CD4-positive, alpha-beta T cell treated with Interleukin-6 for 4 hours (primary cell): ENCODE results near the gene JMJD7.

Experiments used
- DNase-seq: peaks from one replicate; pipeline ENCODE4 v3.0.0-alpha.2; 2020; ENCODE audit warnings: mixed read lengths

The JMJD7 gene

GRCh38 chr15:41868321-41868720 lies 40.4 kb downstream of the JMJD7 start:
- no peak for DNase-seq

- no peak for DNase-seq
These were observed 42.1 kb downstream of the JMJD7 start for GRCh38 chr15:41869770-41870688.

- peak; percentile 66 for DNase-seq
These were observed 42.8 kb downstream of the JMJD7 start for GRCh38 chr15:41870689-41871081.

GRCh38 chr15:41871175-41871905 lies 43.4 kb downstream of the JMJD7 start:
- DNase-seq: no peak

- no peak for DNase-seq
These were observed 44.4 kb downstream of the JMJD7 start for GRCh38 chr15:41872166-41872747.

GRCh38 chr15:41873711-41874110 lies 45.8 kb downstream of the JMJD7 start:
- DNase-seq: no peak

- DNase-seq: no peak
These were observed 46.8 kb downstream of the JMJD7 start for GRCh38 chr15:41874736-41875135.

- no peak for DNase-seq
These were observed 48.1 kb downstream of the JMJD7 start for GRCh38 chr15:41876007-41876406.

- DNase-seq: no peak
These were observed 48.8 kb downstream of the JMJD7 start for GRCh38 chr15:41876689-41877088.

DNA sequence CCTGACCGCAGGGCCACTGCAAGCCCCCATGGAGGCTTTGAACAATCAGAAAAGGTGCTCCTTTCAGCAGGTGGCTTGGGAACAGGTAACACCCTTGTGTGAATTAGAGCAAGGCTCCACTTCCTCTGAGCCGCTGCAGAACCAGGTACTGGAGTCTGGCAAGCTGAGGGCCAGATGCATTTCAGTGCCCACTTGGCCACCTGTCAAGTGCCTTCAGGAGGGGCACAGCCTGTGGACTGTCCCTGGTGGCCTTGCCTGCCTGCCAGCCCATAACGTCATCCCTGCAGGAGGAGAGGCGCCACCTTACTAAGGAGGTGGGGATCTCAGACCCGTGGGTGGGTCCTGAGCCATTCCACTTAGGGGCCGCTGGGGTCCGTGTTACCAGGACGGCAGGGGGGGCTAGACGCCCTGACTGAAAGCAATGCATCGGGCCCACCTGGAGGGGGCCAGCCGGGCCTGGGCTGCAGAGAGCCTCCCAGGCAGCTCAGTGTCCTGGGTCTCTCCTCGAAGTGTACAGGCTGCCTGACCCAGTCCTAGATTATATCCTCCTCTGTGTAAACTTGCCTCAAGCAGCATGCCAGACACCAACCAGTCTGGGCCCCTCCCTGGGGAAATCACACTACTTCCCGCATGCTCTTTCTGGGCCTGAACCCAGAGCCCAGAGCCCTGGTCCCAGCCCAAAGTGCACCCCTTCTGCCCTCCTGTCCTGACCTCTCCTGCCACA lies 49.9 kb downstream of the JMJD7 start:
- no peak for DNase-seq

- no peak for DNase-seq
These were observed 50.4 kb downstream of the JMJD7 start for GRCh38 chr15:41878355-41878699.

DNA sequence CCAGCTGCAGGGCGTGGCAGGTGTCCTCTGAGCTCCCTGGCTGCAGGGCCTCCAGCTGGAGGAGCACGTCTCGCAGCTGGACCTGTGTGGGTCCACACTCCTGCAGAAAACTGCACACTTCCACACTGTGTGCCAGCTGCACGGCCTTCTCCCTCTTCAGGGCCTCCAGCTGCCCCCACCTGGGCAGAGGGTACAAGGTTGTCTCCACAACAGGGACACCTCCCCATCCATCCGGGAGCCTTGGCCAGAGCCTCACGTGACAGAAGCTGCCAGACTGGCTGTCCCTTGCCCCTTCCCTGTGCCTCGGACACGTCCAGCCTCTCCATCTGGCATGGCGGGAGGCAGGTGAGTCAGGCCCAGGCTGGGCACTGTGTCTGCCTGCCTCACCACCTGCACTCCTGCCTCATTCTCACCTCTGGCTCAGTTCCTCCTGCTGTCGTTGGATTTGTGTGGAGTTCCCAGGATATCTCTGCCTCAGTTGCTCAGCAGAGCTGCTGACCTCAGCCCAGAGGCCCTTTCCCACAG lies 51.5 kb downstream of the JMJD7 start:
- no peak for DNase-seq

DNA sequence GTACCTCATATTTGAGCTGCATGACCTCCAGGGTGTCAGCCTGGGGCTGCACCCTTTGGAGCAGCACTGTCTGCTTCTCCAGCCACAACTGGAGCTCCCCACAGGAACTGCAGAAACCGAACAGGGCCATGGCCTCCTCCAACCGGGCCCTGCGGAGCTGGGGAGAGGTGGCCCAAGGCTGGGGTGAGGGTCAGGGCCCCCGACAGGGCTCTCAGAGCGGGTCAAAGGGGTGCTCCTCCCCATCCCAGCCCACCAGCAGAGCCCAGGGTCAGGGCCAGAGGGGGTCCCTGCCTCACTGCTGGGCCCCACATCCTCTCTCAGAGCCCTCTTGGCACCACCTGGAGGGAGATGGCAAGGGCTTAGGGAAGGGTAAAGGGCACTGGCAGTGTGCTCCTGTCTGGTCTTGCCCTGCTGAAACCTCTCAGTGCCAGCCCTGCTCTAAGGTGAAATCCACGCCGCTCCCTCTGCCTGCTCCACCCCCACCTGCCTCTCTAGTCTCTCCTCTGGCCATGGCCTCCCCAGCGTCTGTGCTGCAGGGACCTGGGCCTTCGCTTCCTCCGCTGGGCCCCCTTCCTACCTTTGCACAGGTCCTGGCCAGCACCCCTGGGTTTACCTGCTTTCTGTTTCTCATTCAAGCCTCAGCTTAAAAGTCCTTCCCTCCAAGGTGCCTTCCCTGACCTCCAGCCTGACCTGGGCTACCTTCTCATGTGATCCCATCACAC lies 52.4 kb downstream of the JMJD7 start:
- no peak for DNase-seq

GRCh38 chr15:41881086-41881485 lies 53.2 kb downstream of the JMJD7 start:
- DNase-seq: no peak

DNA sequence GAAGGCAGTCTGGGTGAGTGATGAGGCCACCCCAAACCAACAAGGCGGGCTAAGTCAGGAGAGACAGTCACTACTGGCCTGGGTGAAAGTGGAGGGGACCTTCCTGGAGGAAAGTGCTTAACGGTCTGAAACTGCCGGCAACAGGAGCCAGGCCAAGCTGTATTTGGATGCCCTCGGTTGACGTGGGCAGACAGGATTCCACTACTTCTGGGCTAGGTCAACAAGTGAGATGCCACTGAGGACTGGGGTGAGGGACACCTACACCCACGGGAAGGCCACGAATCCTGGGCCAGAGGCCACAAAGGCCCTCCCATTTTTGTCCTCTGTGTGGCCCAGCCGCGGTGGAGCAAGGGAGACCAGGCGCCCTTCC lies 53.6 kb downstream of the JMJD7 start:
- no peak for DNase-seq

DNA sequence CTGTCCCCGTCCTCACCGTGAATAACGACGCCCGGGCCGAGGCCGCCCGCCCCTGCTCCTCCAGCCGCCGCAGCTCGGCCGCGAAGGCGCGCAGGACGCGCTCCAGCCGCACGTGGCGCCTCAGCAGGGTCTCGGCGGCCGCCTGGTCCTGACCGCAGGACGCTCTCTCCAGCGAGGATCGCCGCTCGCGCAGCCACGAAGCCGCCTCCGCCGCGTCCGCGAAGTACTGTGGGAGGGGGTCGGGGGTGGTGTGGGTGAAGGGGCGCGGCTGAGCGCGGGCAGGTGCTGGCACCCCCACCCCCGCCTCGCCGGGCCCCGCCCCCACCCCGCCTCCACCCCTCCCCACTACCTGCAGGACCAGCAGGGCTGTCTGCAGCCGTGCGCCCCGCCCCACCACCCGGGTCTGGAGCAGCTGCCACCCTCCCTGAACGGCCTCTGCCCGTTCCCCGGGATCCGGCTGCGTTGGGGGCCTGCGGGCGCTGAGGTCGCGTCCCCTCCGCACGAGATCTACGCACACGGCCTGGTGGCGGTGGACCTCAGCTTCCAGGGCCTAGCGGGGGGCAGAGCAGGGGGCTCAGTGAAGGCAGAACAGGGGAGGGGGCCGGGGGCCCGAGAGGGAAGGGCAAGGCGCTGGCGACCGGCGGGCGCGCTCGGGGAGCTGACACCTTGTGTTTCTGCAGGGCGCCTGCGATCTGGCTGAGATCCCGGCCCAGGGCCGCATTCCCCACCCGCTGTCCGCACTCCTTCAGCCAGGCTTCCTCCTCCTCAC lies 54.2 kb downstream of the JMJD7 start:
- DNase-seq: peak; percentile 28

- DNase-seq: no peak
These were observed 55.0 kb downstream of the JMJD7 start for GRCh38 chr15:41882689-41883483.

GRCh38 chr15:41883484-41883825 lies 55.6 kb downstream of the JMJD7 start:
- DNase-seq: no peak

DNA sequence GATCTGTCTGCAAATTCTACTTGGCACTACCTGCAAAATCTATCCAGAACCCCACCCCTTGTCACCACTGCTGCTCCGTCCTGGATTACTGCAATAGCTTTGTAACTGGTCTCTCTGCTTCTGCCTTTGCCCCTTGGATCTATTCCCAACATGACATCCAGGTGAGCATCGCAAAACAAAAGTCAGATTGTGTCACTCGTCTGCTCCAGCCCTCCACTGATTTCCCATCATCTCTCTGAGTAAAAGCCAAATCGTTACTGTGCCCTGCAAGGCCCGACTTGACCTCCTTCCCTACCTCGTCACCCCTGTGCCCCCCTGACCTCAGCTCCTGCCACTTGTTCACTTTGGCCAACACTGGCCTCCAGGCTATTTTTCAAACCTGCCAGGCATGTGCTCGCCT lies 56.6 kb downstream of the JMJD7 start:
- DNase-seq: no peak

DNA sequence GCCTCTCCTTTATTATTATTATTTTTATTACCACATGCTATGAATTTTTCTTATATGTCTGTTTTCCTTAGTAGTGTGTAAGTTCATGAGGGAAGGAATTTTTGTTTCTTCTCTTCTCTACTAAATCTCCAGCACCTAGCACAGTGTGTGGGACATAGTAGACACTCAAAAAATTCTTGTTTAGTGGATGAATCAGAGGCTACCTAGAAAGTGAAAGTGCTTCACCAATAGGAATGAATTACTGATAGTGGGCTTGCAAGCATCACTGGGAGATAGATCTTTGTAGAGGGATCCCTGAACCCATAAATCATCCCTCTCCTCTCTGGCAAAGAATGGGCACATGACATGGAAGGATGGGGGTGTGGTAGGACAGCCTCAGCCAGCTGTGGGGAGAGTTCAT lies 57.4 kb downstream of the JMJD7 start:
- DNase-seq: no peak

DNA sequence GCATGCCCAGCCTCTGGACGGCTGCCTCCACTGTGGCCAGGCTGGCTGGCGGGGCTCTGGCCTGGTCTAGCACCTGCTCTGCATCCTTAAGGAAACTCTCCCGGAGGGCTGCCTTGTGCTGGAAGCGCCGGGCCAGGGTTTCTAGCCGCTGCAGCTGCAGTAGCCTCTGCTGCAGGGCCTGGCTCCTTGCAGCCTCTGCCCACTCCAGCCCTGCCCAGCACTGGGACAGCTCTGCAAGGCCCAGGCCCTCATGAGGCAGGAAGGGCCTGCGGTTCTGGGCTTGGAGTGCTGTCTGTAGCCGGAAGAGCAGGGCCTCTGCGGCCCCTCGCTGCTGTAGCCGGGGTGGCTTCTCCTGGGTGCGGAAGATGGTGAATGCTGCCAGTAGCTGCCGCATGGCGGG lies 57.9 kb downstream of the JMJD7 start:
- DNase-seq: no peak
